H9 (cell line): ENCODE results near the gene IGSF3. TPM values are rescaled to one million over a fixed set of nuclear protein-coding genes. Genes with fewer than 3 reads are reported as not detected.
"Not testable (repeated sequence)": the region's sequence is repeated elsewhere in the genome, so short reads cannot be mapped to it uniquely, and the experiment has no call there.

Experiments
- DNase-seq: peaks from one replicate; pipeline ENCODE4 v3.0.0-alpha.2; 2017
- H2AFZ ChIP-seq: one replicate; pipeline ENCODE4 v1.6.1; 2013; ENCODE audit warnings: mild to moderate bottlenecking, low read length, control low read depth, moderate library complexity
- H2AK5ac ChIP-seq: 2 replicates; pipeline ENCODE4 v1.6.1; 2013; ENCODE audit warnings: low read length, control low read depth, mixed read lengths; ENCODE audit not compliant: insufficient read length
- H2BK120ac ChIP-seq: one replicate; pipeline ENCODE4 v1.6.1; 2013; ENCODE audit warnings: low read depth, mild to moderate bottlenecking, low read length, control low read depth, inconsistent platforms; ENCODE audit not compliant: poor library complexity, severe bottlenecking
- H2BK12ac ChIP-seq: 2 replicates; pipeline ENCODE4 v1.6.1; 2013; ENCODE audit warnings: low read length, control low read depth, mixed read lengths, low read depth; ENCODE audit not compliant: insufficient read length
- H2BK15ac ChIP-seq: 2 replicates; pipeline ENCODE4 v1.6.1; 2013; ENCODE audit warnings: low read depth, low read length, control low read depth
- H2BK20ac ChIP-seq: one replicate; pipeline ENCODE4 v1.6.1; 2013; ENCODE audit warnings: low read depth, mild to moderate bottlenecking, low read length, control low read depth, inconsistent platforms; ENCODE audit not compliant: poor library complexity, severe bottlenecking
- H2BK5ac ChIP-seq: 2 replicates; pipeline ENCODE4 v1.6.1; 2013; ENCODE audit warnings: low read length, control low read depth, mixed read lengths; ENCODE audit not compliant: insufficient read length
- H3K14ac ChIP-seq: 2 replicates; pipeline ENCODE4 v1.6.1; 2013; ENCODE audit warnings: low read length, control low read depth; ENCODE audit not compliant: insufficient read depth
- H3K18ac ChIP-seq: 2 replicates; pipeline ENCODE4 v1.6.1; 2013; ENCODE audit warnings: low read depth, mild to moderate bottlenecking, mixed read lengths, low read length, control low read depth; ENCODE audit not compliant: insufficient read length
- H3K23ac ChIP-seq: 2 replicates; pipeline ENCODE4 v1.6.1; 2013; ENCODE audit warnings: low read length, control low read depth, mixed read lengths, low read depth; ENCODE audit not compliant: insufficient read length
- H3K23me2 ChIP-seq: 2 replicates; pipeline ENCODE4 v1.6.1; 2013; ENCODE audit warnings: low read depth, mild to moderate bottlenecking, mixed read lengths, low read length, control low read depth; ENCODE audit not compliant: insufficient read length, poor library complexity, severe bottlenecking
- H3K27ac ChIP-seq: 2 replicates; pipeline ENCODE4 v1.5.1; 2013; ENCODE audit warnings: low read length, control low read depth, mixed read lengths, low read depth; ENCODE audit not compliant: insufficient read length
- H3K27me3 ChIP-seq: 2 replicates; pipeline ENCODE4 v1.6.1; 2013; ENCODE audit warnings: low read length, control low read depth, inconsistent platforms; ENCODE audit not compliant: insufficient read depth
- H3K4ac ChIP-seq: 2 replicates; pipeline ENCODE4 v1.6.1; 2013; ENCODE audit warnings: low read depth, mild to moderate bottlenecking, control low read depth, inconsistent platforms, low read length, moderate library complexity
- H3K4me1 ChIP-seq: 2 replicates; pipeline ENCODE4 v1.6.1; 2013; ENCODE audit warnings: low read length, control low read depth, inconsistent platforms; ENCODE audit not compliant: insufficient read depth
- H3K4me2 ChIP-seq: 2 replicates; pipeline ENCODE4 v1.6.1; 2013; ENCODE audit warnings: low read length, control low read depth, mixed read lengths; ENCODE audit not compliant: insufficient read length, insufficient read depth
- H3K56ac ChIP-seq: 2 replicates; pipeline ENCODE4 v1.6.1; 2013; ENCODE audit warnings: low read depth, mild to moderate bottlenecking, mixed read lengths, low read length, control low read depth; ENCODE audit not compliant: insufficient read length
- H3K79me1 ChIP-seq: 2 replicates; pipeline ENCODE4 v1.6.1; 2013; ENCODE audit warnings: low read depth, mild to moderate bottlenecking, moderate library complexity, low read length, control low read depth, inconsistent platforms; ENCODE audit not compliant: insufficient read depth, poor library complexity, severe bottlenecking
- H3K79me2 ChIP-seq: 2 replicates; pipeline ENCODE4 v1.6.1; 2013; ENCODE audit warnings: low read length, control low read depth, inconsistent platforms; ENCODE audit not compliant: insufficient read depth
- H3K9ac ChIP-seq: 2 replicates; pipeline ENCODE4 v1.6.1; 2013; ENCODE audit warnings: low read length, control low read depth, mixed read lengths; ENCODE audit not compliant: insufficient read length; ENCODE audit errors: extremely low read depth
- H3K9me3 ChIP-seq: one replicate; pipeline ENCODE4 v1.6.1; 2013; ENCODE audit warnings: low read depth, low read length, inconsistent platforms; ENCODE audit not compliant: control insufficient read depth
- H3T11ph ChIP-seq: one replicate; pipeline ENCODE4 v1.6.1; 2013; ENCODE audit warnings: mild to moderate bottlenecking, low read length, control low read depth, inconsistent platforms
- H4K20me1 ChIP-seq: one replicate; pipeline ENCODE4 v1.6.1; 2013; ENCODE audit not compliant: control insufficient read depth, insufficient read length, insufficient read depth
- H4K5ac ChIP-seq: 2 replicates; pipeline ENCODE4 v1.6.1; 2013; ENCODE audit warnings: low read depth, mild to moderate bottlenecking, mixed read lengths, low read length, control low read depth; ENCODE audit not compliant: insufficient read length
- H4K8ac ChIP-seq: replicated peaks from 2 replicates; pipeline ENCODE4 v1.6.1; 2013; ENCODE audit warnings: low read length, control low read depth, mixed read lengths, low read depth; ENCODE audit not compliant: insufficient read length
- H4K91ac ChIP-seq: 2 replicates; pipeline ENCODE4 v1.6.1; 2013; ENCODE audit warnings: low read depth, mild to moderate bottlenecking, moderate library complexity, mixed read lengths, low read length, control low read depth; ENCODE audit not compliant: insufficient read length
- H3K27ac Mint-ChIP-seq, 3 experiments: 2 replicates in 2 of 3; 3 replicates in 1 of 3; pipeline ENCODE4 v1.8.0; 2020 to 2021; ENCODE audit warnings: mixed read lengths in 3 of 3, mild to moderate bottlenecking in 1 of 3, moderate library complexity in 1 of 3
- H3K27me3 Mint-ChIP-seq: 2 replicates; pipeline ENCODE4 v1.8.0; 2021; ENCODE audit warnings: low read depth, mild to moderate bottlenecking, moderate library complexity, mixed read lengths
- H3K36me3 Mint-ChIP-seq, 3 experiments: 2 replicates in 2 of 3; 3 replicates in 1 of 3; pipeline ENCODE4 v1.8.0; 2020 to 2021; ENCODE audit warnings: low read depth in 3 of 3, mixed read lengths in 3 of 3; ENCODE audit not compliant: insufficient read depth in 1 of 3
- H3K4me1 Mint-ChIP-seq, 2 experiments: 2 replicates each; pipeline ENCODE4 v1.8.0; 2020; ENCODE audit warnings: mixed read lengths in 2 of 2
- H3K4me3 Mint-ChIP-seq, 2 experiments: 2 replicates in 1 of 2; 3 replicates in 1 of 2; pipeline ENCODE4 v1.8.0; 2020 to 2021; ENCODE audit warnings: mild to moderate bottlenecking in 2 of 2, mixed read lengths in 2 of 2, moderate library complexity in 1 of 2
- H3K9me3 Mint-ChIP-seq, 2 experiments: 2 replicates in 1 of 2; 3 replicates in 1 of 2; pipeline ENCODE4 v1.8.0; 2020; ENCODE audit warnings: mild to moderate bottlenecking in 2 of 2, mixed read lengths in 2 of 2, moderate library complexity in 1 of 2
- CTCF ChIP-seq: fragments of 200-600 bp; sonication (generic); conservative IDR thresholded peaks from 3 replicates; pipeline ENCODE4 v1.8.0; 2021; ENCODE audit warnings: antibody characterized with exemption, mild to moderate bottlenecking
- WGBS: extraction: QIAGEN DNeasy Blood & Tissue Kit; methylation state at CpG from one replicate; pipeline ENCODE4 v1.1.7; 2013; ENCODE audit warnings: missing lambda C conversion rate, low lambda C conversion rate, mixed read lengths; ENCODE audit not compliant: insufficient read length; ENCODE audit errors: extremely low coverage; 5-methylcytosine and 5-hydroxymethylcytosine counted together
- total RNA-seq: library from RNA; stranded (reverse); gene quantifications from 2 replicates; pipeline ENCODE4 v1.2.1, GENCODE V29; 2021

IGSF3 gene
- total RNA-seq, 1 experiment from 2014 or later = 19.1 TPM

- Histone ChIP-seq H3K79me1 (no peaks in the 10 kb centered on the region), H4K20me1 (no peaks in the 10 kb centered on the region), H3K9me3 (no peaks in the 10 kb centered on the region), H2AK5ac (no peak overlapping the region), H3K23ac (no peak overlapping the region), H2BK15ac (no peak overlapping the region), H3K79me2 (peaks cover 2% of the 10 kb centered on the region; the same call in 1 of the 2 replicates), H2AFZ (no peak overlapping the region), H2BK20ac (no peak overlapping the region), H3T11ph (no peak overlapping the region), H4K5ac (no peak overlapping the region), H3K14ac (no peak overlapping the region), H2BK12ac (no peak overlapping the region), H3K4me1 (no peaks in the 10 kb centered on the region; the same call in 1 of the 2 replicates), H3K4ac (no peak overlapping the region), H2BK120ac (no peak overlapping the region), H3K4me2 (no peak overlapping the region), H3K18ac (no peak overlapping the region), H3K23me2 (no peaks in the 10 kb centered on the region), H3K56ac (no peak overlapping the region), H4K8ac (no peak overlapping the region), H3K27ac (no peak overlapping the region), H3K27me3 (no peaks in the 10 kb centered on the region), H4K91ac (no peak overlapping the region), H3K9ac (no peak overlapping the region), H2BK5ac (no peak overlapping the region)
- DNase-seq = no peak
- H3K4me1 Mint-ChIP-seq = peaks cover 3 to 7% of the 10 kb centered on the region in 2 experiments; a peak in 3 of 4 replicates
- H3K9me3 Mint-ChIP-seq = peaks cover 20 to 21% of the 10 kb centered on the region in 2 experiments
- H3K36me3 Mint-ChIP-seq = peaks cover 11 to 22% (median 21%) of the 10 kb centered on the region in 3 experiments
- no peaks in the 10 kb centered on the region for H3K27me3 Mint-ChIP-seq
- H3K4me3 Mint-ChIP-seq = no peak overlapping the region
- no peak for TF ChIP-seq CTCF
- no peak overlapping the region for H3K27ac Mint-ChIP-seq
- no CpG with 5 or more reads among the region's 1 CpG for WGBS
Measured at GRCh38 chr1:116564426-116564825, 103.1 kb downstream of the IGSF3 start.

GRCh38 chr1:116562465-116562864 is 105.1 kb downstream of the IGSF3 start:
- not testable (repeated sequence) for H4K5ac ChIP-seq, H2BK15ac ChIP-seq, H4K20me1 ChIP-seq, H3K4ac ChIP-seq, H3K27ac Mint-ChIP-seq, H3K4me2 ChIP-seq, H3K27me3 Mint-ChIP-seq, H2AK5ac ChIP-seq, H2BK12ac ChIP-seq, H3K27ac ChIP-seq, H2BK5ac ChIP-seq, H3K4me1 ChIP-seq, H3K79me2 ChIP-seq, H3K4me3 Mint-ChIP-seq, H3K79me1 ChIP-seq, H3K9ac ChIP-seq, H3K23me2 ChIP-seq, H3K56ac ChIP-seq, H3K4me1 Mint-ChIP-seq, H4K91ac ChIP-seq, H3K23ac ChIP-seq, H2BK120ac ChIP-seq, H3K14ac ChIP-seq, H2AFZ ChIP-seq, DNase-seq, H4K8ac ChIP-seq, H3K9me3 ChIP-seq, H3T11ph ChIP-seq, H3K18ac ChIP-seq, H2BK20ac ChIP-seq, H3K27me3 ChIP-seq
- no CpG with 5 or more reads among the region's 4 CpGs for WGBS
- Mint-ChIP-seq H3K36me3 (peaks cover 11 to 22% (median 21%) of the 10 kb centered on the region in 3 experiments), H3K9me3 (peaks cover 20 to 21% of the 10 kb centered on the region in 2 experiments)
